GM19397 (cell line): ENCODE data around the gene CCL22.
"Not testable (repeated sequence)": the region's sequence is repeated elsewhere in the genome, so short reads cannot be mapped to it uniquely, and the experiment has no call there.

Experiments used
- ATAC-seq: cut with Tn5 transposase; IDR thresholded peaks from one replicate; pipeline ENCODE4 v1.9.1; 2021; ENCODE audit warnings: mild to moderate bottlenecking, moderate library complexity; ENCODE audit not compliant: unreplicated experiment

CCL22 gene, protein sequence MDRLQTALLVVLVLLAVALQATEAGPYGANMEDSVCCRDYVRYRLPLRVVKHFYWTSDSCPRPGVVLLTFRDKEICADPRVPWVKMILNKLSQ

DNA sequence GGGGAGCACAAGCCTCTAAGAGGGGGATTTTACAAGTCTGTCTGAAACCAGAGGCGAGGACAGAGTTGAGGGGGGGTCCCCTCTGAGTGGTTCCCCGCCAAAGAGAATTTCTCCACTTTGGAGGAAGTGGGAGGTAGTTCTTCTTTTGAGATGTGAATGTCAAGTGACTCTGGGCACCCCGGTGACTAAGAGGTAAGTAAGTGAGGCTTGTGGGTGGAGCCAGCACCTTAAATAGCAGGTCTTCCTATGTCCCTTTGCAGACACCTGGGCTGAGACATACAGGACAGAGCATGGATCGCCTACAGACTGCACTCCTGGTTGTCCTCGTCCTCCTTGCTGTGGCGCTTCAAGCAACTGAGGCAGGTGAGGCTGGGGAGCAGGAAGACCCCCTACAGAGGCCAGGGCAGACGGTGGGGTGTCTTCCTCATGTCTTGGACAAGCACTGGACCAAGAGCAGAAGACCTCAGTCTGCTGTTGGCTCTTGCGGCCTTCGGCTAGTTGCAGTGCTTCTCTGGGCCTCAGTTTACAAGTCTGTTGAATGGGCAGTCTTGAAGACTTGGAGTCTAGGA, at the start of gene CCL22:
CCL22 (plus strand) TSS at position 257 of the 569 bp plus-strand sequence; CDS start at position 291, 34 bp downstream.
- peak; percentile 48 for ATAC-seq

DNA sequence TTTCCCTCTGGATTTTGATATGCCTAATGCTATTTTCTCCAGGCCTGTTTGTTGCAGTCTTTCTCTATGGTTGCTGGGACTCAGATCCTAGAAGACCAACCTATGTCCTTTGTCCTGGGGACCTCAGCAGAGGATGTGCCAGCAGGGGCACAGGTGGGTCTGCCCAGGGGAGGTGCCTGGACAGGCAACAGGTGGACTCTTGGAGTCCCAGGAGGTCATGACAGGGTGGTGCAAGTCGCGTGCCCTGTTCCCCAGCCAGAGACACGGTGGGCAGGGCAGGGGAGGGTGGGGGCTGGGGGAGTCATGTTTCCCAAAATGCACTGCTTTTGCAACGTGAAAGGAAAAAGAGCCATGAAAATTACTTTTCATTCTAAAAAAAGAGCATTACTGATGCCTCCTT, 47.8 kb upstream of the CCL22 start:
- ATAC-seq = no peak

DNA sequence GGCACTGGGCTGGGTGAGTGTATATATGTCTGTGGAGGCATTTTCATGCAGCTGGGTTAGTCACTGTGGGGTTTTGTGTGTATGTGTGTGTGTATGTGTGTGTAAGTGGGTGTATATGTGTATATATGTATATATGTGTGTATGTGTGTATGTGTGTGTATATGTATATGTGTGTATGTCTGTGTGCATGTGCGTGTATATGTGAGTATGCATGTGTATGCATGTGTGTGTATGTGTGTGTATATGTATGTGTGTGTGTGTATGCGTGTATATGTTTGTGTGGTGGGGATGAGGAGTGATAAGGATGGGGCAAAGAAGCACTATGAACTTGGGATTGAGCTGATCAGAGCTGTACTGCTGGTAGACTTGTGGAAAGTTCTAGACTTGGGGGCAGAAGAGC, 45.1 kb upstream of the CCL22 start:
- no peak for ATAC-seq

DNA sequence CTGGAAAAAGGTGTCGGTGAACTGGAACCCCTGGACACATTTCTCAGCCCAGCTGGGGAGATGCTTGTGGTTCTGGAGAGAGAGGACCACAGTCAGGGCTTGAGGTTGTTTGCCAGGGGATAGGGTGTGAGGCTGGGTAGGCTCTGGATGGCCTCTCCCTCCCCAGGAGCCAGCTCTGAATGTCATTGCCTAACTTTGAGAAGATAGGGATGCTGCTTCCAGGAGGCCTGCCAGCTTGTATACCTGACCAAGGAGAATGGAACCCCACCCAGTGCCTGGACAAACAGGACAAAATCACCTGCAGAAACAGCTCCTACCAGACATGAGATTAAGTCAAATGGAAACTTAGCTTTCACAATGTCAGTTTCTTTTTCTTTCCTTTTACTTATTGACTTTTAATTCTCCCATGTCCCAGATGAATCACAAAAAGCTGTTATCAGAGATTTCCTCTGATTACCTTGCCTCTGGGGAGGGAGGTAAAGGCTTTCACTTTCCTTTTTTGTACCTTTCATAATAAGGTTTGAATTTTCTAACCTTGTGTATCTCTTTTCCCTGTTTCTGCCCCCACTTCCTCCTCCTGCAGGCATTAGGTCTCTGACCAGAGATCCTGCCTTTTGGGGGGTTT, 44.3 kb upstream of the CCL22 start:
- no peak for ATAC-seq

DNA sequence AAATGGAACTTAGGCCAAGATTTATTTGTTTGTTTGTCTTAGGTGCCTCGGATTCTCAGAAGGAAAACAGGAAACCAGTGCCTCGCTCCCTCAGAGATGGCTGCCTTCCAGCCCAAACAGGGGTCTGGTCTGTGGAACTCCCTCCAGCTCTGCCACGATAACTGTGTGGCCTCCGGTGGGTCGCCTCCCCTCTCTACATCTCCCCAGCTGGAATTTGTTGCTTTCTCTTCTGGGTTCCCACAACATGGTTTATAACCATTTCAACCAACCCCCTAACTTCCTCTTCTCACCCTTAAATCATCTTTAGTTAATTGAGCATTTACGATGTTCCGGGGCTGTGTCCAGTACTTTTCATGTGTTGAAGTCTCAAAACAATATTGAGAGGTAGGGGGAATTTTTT, 43.2 kb upstream of the CCL22 start:
- ATAC-seq = no peak

DNA sequence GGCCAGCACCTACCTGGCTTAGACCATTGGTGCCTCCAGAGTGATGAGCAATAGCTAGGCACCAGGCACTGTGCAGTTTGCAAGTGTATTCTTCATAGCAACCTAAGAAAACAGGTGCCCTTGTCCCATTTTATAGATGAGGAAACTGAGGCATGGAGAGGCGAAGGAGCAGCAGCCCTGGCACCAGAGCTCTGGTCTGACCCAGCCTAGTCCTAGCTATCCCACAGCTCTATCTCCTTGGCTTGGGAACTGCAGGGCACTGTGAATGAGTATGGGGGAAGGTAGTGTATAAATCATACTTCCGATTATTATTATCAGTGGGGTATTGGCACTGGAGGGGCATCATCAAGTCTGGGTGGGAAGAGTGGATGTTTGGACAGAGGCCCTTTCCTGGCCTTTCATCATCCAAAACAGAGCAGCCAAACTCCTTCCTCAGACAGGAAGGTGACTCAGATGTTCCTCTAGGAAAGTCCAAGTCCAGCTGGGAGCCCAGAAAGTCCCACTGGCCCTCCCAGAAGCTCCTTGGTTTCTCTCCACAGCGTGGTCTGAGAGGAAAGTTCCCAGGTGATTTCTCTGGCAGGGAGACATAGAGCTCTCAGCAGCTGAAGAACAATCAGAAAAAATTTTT, 42.1 kb upstream of the CCL22 start:
- no peak for ATAC-seq

DNA sequence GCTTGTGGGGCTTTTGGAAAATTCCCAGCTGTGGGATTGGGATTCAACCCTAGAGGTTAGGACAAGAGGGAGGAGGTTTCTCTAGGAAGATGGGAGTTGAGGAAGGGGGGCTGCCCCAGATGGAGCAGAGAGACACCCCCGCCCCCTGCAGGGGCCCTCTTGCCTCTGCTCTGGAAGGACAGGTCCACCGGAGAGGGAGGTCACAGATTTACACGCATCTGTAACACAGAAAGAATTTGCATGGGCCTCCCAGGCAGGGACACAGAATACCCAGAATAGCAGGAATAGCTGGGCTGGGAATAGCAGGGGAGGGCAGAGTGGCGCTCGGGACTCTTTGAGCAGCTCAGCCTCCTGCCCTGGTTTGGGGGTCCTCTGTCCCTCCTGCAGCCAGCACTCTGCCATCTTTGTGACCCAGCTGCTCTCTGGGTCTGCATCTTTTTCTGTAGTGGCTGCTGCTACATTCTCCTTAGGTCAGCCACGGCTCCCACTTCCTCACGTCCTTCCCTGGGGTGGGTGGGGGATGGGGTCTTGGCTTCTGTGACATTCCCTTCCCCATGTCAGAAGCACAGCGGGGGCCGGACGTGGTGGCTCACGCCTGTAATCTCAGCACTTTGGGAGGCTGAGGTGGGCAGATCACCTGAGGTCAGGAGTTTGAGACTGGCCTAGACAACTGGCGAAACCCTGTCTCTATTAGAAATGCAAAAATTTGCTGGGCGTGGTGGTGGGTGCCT, 40.2 kb upstream of the CCL22 start:
- no peak for ATAC-seq

DNA sequence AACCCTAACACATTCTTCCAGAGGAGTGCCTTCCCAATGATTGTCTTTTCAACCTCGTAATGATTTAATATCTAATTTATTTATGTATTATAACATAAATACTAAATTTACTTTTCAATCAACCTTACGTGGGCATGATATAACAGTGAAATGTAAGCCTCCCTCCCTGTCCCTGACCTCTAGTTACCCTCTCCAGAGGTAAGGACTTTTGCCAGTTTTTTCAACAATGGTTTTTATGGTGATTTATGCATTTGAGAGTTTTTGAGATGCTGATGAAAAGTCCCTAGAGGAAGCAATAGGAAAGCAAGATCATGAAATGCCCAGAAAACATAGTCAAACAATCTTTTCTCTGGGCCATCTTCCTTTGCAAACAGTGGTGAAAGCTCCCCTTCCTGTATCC, 38.9 kb upstream of the CCL22 start:
- no peak for ATAC-seq

DNA sequence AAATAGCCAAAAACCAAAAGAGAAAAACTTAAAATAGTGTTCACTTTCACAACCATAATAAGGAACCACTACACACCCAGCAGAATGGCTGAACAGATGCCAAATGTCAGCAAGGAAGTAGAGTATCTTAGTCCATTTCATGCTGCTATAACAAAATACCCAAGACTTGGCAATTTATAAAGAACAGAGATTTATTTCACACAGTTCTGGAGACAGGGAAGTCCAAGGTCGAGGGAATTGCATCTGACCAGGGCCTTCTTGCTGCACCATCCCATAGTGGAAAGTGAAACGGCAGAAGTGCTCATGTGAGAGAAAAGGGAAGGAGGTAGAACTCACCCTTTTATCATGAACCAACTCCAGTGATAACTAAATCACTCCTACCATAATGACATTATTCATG, 33.8 kb upstream of the CCL22 start:
- no peak for ATAC-seq

DNA sequence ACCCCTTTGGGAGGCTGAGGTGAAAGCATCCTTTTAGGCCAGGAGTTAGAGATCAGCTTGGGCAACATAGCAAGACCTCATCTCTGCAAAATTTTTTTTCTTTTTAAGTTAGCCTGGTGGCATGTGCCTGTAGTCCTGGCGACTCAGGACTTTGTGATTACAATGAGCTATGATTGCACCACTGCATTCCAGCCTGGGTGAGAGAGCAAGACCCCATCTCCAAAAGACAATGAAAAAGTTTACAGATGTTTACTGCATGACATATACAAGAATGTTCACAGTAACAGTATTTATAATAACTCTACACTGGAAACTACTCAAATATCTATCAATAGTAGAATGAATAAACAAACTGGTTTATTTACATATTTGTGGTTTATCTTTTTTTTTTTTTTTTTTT, 33.1 kb upstream of the CCL22 start:
- ATAC-seq = no peak

DNA sequence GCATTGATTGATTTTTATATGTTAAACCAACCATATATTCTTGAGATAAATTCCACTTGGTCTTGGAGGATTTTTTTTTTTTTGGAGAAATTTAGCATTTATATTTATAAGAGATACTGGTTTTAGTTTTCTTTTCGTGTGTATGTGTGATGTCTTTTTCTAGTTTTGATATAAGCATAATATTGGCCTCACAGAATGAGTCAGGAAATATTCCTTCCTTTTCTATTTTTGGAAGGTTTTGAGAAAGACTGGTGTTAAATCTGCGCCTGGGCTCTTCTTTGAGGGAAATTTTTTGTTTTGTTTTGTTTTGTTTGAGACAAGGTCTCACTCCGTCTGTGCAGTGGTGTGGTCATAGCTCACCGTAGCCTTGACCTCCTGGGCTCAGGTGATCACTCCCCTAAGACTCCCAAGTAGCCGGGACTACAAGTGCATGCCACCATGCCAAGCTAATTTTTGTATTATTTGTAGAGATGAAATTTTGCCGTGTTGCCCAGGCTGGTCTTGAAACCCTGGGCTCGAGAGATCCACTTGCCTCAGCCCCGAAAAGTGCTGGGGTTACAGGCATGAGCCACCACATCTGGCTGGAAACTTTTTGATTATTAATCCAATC, 28.8 kb upstream of the CCL22 start:
- no peak for ATAC-seq

DNA sequence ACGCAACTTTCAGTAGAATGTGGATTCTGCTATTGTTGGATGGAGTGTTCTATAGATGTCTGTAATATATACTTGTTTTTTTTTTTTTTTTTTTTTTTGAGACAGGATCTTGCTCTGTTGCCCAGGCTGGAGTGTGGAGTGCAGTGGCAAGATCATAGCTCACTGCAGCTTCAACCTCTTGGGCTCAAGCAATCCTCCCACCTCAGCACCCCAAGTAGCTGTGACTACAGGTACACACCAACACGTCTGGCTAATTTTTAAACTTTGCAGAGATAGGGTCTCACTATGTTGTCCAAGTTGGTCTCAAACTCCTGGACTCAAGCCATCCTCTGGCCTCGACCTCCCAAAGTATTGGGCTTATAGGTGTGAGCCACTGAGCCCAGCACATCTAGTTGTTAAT, 27.2 kb upstream of the CCL22 start:
- no peak for ATAC-seq

DNA sequence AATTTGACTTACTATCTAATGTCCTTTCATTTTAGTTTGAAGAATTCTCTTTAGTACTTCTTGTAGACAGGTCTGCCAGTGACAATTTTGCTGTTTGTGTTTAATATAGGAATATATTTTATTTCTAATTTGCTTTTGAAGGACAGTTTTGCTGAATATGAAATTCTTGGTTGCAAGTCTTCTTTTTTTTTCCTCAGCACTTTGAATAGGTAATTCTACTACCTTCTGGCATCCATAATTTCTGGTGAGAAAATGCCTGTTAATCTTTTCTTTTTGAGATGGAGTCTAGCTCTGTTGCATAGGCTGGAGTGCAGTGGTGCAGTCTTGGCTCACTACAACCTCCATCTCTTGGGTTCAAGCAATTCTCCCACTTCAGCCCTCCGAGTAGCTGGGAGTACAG, 25.2 kb upstream of the CCL22 start:
- ATAC-seq = no peak

DNA sequence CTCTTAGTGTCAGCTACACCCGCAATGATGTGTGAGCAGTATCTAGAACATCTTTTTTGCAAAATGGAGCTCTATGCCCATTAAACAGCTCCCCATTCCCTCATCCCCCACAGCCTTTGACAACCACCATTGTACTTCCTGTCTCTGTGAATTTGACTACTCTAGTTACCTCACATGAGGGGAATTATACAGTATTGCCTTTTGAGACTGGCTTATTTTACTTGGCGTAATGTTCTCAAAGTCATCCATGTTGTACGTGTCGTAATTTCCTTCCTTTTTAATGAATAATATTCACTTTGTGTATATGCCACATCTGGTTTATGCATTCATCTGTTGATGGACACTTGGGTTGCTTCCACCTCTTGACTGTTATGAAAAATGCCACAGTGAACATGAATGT, 23.2 kb upstream of the CCL22 start:
- no peak for ATAC-seq

DNA sequence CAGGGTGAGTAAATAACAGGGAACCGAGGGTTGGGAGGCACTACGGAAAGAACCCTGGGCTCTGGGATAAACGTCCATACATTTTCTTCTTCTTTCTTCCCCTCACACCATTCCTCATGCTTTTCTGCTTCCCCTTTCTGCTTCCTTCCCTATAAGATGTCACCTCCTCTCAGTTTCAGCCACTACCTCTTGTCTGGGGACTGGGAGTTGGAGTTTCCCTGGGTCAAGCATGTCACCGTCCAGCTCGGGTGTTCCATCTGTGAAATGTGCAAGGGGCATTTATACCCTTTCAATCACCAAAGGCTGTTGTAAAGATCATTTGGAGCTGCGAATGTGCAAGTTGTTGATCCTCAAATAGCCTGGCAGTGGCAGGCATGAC, 17.5 kb upstream of the CCL22 start:
- no peak for ATAC-seq

DNA sequence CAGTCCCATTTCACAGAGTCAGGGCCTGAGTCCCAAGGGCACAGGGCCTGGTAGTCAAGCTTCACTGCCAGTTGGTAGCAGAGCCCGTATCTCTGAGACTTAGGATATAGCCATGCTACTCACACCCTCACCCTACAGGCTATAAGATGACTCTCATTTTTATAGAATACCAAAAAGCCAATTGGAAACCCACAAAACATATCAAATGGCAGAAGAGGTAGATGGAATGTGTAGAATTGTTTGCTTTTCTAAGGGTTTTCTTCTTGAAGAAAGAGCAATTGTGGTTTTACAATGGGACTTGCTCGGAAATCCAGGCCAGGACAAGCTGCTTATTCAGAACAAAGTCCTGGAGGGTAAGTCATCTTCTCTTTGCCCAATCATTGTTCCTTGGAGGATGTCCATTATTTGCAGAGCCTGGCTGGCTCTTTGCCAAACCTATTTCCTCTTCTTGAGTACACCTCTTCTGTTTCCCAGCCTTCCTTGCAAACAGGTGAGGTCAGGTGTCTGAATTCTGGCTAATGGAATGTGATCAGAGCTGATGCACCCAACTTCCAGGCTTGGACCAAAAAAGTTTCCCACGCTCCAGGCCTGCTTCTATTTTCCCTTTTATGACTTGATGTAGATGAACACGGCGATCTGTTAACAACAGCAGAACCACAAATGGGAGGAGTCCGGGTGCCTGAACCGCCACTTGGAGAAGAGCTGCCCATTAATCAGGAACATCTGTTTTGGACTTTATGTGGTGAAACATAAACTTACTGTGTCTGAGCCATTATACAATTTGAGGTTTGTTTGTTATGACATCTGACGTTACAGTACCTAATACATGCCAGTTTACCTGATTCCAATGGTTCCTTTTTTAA, 16.9 kb upstream of the CCL22 start:
- ATAC-seq = no peak

DNA sequence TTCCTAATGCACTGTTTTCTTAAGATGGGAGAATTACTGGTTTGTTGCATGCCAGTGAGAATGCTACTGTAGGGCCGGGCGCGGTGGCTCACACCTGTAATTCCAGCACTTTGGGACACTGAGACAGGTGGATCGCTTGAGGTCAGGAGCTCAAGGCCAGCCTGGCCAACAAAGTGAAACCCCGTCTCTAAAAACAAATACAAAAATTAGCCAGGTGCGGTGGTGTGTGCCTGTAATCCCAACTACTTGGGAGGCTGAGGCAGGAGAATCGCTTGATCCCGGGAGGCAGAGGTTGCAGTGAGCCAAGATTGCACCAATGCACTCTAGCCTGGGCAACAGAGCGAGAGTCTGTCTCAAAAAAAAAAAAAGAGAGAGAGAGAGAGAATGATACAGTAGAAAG, 16.0 kb upstream of the CCL22 start:
- not testable (repeated sequence) for ATAC-seq

DNA sequence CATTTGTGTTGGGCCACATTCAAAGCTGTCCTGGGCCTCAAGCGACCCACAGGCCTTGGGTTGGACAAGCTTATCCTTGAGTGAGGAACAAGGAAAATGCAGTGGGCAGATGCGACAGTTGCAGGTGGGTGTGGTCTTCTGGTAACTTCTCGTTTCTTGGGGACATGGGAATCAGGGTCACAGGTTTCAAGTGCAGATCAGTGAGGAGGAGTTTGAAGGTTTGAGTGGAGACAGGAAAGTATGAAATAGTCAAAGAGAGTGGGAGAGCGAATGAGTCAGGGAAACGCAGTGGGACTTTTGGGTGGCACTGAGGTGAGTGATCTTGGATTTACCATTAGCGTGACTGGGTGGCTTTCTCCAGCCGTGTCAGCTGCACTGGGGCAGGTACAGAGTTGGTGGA, 15.4 kb upstream of the CCL22 start:
- no peak for ATAC-seq

DNA sequence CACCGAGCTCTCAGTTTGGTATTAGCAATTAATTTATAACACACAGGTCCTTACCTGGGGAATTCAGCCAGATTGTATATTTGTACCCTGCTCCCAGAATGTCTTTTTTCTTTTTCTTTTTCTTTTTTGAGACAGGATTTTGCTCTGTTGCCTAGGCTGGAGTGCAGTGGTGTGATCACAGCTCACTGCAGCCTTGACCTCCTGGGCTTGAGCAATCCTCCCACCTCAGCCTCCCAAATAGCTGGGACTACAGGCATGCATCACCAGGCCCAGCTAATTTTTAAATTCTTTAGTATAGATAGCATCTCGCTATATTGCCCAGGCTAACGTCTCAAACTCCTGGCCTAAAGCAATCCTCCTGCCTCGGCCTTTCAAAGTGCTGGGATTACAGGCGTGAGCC, 14.5 kb upstream of the CCL22 start:
- ATAC-seq = not testable (repeated sequence)

DNA sequence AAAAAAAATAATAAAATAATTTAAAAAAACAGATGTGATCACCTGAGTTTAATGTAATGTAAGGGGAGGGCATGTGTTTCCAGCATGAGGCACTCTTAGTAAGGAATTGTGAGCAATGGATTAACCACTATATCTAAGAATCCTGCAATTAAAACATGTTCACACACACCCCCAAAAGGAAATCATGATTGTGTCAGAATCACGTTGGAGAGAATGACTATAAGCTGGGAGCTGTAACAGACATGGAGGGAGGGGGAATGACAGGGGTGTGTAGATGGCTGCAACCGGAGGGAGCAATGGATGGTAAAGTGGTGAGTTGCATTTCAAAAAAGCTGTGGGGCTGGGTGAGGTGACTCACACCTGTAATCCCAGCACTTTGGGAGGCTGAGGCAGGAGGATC, 13.6 kb upstream of the CCL22 start:
- ATAC-seq = no peak
